ENCODE measurements around the gene CEACAM6.
"Not testable (repeated sequence)": the region's sequence is repeated elsewhere in the genome, so short reads cannot be mapped to it uniquely, and the experiment has no call there.

Gene CEACAM6

DNA sequence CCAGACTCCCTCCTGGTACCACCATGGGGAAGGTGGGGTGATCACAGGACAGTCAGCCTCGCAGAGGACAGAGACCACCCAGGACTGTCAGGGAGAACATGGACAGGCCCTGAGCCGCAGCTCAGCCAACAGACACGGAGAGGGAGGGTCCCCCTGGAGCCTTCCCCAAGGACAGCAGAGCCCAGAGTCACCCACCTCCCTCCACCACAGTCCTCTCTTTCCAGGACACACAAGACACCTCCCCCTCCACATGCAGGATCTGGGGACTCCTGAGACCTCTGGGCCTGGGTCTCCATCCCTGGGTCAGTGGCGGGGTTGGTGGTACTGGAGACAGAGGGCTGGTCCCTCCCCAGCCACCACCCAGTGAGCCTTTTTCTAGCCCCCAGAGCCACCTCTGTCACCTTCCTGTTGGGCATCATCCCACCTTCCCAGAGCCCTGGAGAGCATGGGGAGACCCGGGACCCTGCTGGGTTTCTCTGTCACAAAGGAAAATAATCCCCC lies 47.4 kb upstream of the CEACAM6 start:
- H3K9me3 ChIP-seq (ENCODE audit: low read length): no peaks in the 10 kb centered on the region
- H4K20me1 ChIP-seq (ENCODE audit: insufficient read depth, low read length): no peaks in the 10 kb centered on the region
- H3K27ac ChIP-seq (ENCODE audit: low read depth, low read length, poor library complexity, severe bottlenecking): no peak overlapping the region
- no peak overlapping the region for H3K4me2 ChIP-seq (ENCODE audit: low read length)
- no peak for TF ChIP-seq EZH2 (IDR thresholded peaks at IDR 0.05; ENCODE audit: borderline replicate concordance, low read length)
- TF ChIP-seq, protein P1, sequence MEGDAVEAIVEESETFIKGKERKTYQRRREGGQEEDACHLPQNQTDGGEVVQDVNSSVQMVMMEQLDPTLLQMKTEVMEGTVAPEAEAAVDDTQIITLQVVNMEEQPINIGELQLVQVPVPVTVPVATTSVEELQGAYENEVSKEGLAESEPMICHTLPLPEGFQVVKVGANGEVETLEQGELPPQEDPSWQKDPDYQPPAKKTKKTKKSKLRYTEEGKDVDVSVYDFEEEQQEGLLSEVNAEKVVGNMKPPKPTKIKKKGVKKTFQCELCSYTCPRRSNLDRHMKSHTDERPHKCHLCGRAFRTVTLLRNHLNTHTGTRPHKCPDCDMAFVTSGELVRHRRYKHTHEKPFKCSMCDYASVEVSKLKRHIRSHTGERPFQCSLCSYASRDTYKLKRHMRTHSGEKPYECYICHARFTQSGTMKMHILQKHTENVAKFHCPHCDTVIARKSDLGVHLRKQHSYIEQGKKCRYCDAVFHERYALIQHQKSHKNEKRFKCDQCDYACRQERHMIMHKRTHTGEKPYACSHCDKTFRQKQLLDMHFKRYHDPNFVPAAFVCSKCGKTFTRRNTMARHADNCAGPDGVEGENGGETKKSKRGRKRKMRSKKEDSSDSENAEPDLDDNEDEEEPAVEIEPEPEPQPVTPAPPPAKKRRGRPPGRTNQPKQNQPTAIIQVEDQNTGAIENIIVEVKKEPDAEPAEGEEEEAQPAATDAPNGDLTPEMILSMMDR (IDR thresholded peaks at IDR 0.05; ENCODE audit: low read length): no peak
- no peak overlapping the region for H3K9ac ChIP-seq (ENCODE audit: low read length)
- H3K9me2 ChIP-seq (ENCODE audit: low read depth, low read length): no peaks in the 10 kb centered on the region
- no peaks in the 10 kb centered on the region; the same call in 1 of the 2 replicates for H3K27me3 ChIP-seq (ENCODE audit: insufficient read depth, low read length)
- no peaks in the 10 kb centered on the region for H3K79me2 ChIP-seq (ENCODE audit: insufficient read depth, low read length)
- H3K4me3 ChIP-seq (ENCODE audit: low read depth, low read length, poor library complexity, severe bottlenecking): no peak overlapping the region
- H3K4me1 ChIP-seq (ENCODE audit: insufficient read depth, low read length, severe bottlenecking): no peaks in the 10 kb centered on the region
- no peaks in the 10 kb centered on the region for H3F3A ChIP-seq (ENCODE audit: insufficient read depth, low read length)
- H3K36me3 ChIP-seq (ENCODE audit: insufficient read depth, low read length): no peaks in the 10 kb centered on the region
- H2AFZ ChIP-seq (ENCODE audit: low read length): no peak overlapping the region

DNA sequence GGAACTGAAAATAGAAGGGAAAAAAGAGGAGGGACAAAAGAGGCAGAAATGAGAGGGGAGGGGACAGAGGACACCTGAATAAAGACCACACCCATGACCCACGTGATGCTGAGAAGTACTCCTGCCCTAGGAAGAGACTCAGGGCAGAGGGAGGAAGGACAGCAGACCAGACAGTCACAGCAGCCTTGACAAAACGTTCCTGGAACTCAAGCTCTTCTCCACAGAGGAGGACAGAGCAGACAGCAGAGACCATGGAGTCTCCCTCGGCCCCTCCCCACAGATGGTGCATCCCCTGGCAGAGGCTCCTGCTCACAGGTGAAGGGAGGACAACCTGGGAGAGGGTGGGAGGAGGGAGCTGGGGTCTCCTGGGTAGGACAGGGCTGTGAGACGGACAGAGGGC lies 46.8 kb upstream of the CEACAM6 start, which contains the start of gene CEACAM5:
Gene CEACAM5 (plus strand): TSS at position 146 of the 400 bp plus-strand sequence. CDS start 106 bp downstream, at position 252.
- Histone ChIP-seq H3K4me3 (ENCODE audit: low read depth, low read length, poor library complexity, severe bottlenecking) (no peak within 1 kb of the TSS), H3K9ac (ENCODE audit: low read length) (no peak within 1 kb of the TSS), H4K20me1 (ENCODE audit: insufficient read depth, low read length) (no peaks in the 10 kb centered on the region), H3K9me2 (ENCODE audit: low read depth, low read length) (no peaks in the 10 kb centered on the region), H3K27me3 (ENCODE audit: insufficient read depth, low read length) (no peaks in the 10 kb centered on the region; the same call in 1 of the 2 replicates), H3F3A (ENCODE audit: insufficient read depth, low read length) (no peaks in the 10 kb centered on the region), H3K4me2 (ENCODE audit: low read length) (no peak within 1 kb of the TSS), H3K36me3 (ENCODE audit: insufficient read depth, low read length) (no peaks in the 10 kb centered on the region), H3K79me2 (ENCODE audit: insufficient read depth, low read length) (no peaks in the 10 kb centered on the region), H3K27ac (ENCODE audit: low read depth, low read length, poor library complexity, severe bottlenecking) (no peak within 1 kb of the TSS), H3K4me1 (ENCODE audit: insufficient read depth, low read length, severe bottlenecking) (no peaks in the 10 kb centered on the region), H2AFZ (ENCODE audit: low read length) (no peak within 1 kb of the TSS), H3K9me3 (ENCODE audit: low read length) (no peaks in the 10 kb centered on the region)
- TF ChIP-seq, protein P1 (IDR thresholded peaks at IDR 0.05; ENCODE audit: low read length): no peak
- no peak for TF ChIP-seq EZH2 (IDR thresholded peaks at IDR 0.05; ENCODE audit: borderline replicate concordance, low read length)

DNA sequence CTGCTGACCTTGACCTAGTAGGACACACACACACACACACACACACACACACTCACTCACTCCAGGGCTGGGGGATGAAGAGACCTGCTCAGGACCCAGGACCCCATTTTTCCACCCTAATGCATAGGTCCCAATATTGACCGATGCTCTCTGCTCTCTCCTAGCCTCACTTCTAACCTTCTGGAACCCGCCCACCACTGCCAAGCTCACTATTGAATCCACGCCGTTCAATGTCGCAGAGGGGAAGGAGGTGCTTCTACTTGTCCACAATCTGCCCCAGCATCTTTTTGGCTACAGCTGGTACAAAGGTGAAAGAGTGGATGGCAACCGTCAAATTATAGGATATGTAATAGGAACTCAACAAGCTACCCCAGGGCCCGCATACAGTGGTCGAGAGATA lies 45.8 kb upstream of the CEACAM6 start:
- H3K36me3 ChIP-seq (ENCODE audit: insufficient read depth, low read length); H3F3A ChIP-seq (ENCODE audit: insufficient read depth, low read length); H3K9me3 ChIP-seq (ENCODE audit: low read length); H3K4me3 ChIP-seq (ENCODE audit: low read depth, low read length, poor library complexity, severe bottlenecking); H3K4me2 ChIP-seq (ENCODE audit: low read length); H2AFZ ChIP-seq (ENCODE audit: low read length); H3K9me2 ChIP-seq (ENCODE audit: low read depth, low read length); H3K27ac ChIP-seq (ENCODE audit: low read depth, low read length, poor library complexity, severe bottlenecking); H4K20me1 ChIP-seq (ENCODE audit: insufficient read depth, low read length); H3K9ac ChIP-seq (ENCODE audit: low read length); H3K4me1 ChIP-seq (ENCODE audit: insufficient read depth, low read length, severe bottlenecking); H3K27me3 ChIP-seq (ENCODE audit: insufficient read depth, low read length); H3K79me2 ChIP-seq (ENCODE audit: insufficient read depth, low read length): not testable (repeated sequence)

DNA sequence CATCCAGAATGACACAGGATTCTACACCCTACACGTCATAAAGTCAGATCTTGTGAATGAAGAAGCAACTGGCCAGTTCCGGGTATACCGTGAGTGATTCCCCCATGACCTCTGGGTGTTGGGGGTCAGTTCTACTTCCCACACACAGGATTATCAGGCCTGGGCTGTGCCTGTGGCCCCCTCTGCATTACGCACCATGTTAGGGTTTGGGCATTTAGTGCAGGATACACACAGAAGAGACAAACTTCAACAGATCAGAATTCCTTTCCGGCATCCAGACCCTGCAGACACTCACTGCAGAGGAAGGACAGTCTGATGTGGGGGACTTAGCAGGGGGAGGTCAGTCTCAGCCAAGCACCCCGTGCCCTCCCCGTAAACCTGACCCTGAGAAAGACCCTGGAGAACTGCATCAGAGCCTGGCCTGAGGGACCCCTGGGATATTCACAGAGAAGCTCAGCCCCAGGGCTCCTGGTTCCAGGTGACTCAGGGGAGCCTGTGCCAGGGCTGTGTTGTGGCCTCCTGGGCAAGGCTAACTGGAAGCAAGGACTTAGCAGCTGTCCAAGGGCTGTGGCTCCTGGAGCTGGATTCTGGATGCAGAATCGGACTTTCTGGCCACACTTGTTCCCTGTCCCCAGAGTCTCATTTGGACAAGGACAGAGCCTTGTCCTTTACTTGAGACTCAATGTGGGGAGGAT lies 45.2 kb upstream of the CEACAM6 start:
- TF ChIP-seq EZH2 (IDR thresholded peaks at IDR 0.05; ENCODE audit: borderline replicate concordance, low read length): no peak
- TF ChIP-seq, protein P1 (IDR thresholded peaks at IDR 0.05; ENCODE audit: low read length): no peak
- H3K79me2 ChIP-seq (ENCODE audit: insufficient read depth, low read length): no peaks in the 10 kb centered on the region
- H3K4me2 ChIP-seq (ENCODE audit: low read length): no peak overlapping the region
- no peak overlapping the region for H3K27ac ChIP-seq (ENCODE audit: low read depth, low read length, poor library complexity, severe bottlenecking)
- no peaks in the 10 kb centered on the region; the same call in 1 of the 2 replicates for H3K27me3 ChIP-seq (ENCODE audit: insufficient read depth, low read length)
- no peaks in the 10 kb centered on the region for H3K4me1 ChIP-seq (ENCODE audit: insufficient read depth, low read length, severe bottlenecking)
- no peak overlapping the region for H2AFZ ChIP-seq (ENCODE audit: low read length)
- H3F3A ChIP-seq (ENCODE audit: insufficient read depth, low read length): no peaks in the 10 kb centered on the region
- no peaks in the 10 kb centered on the region for H3K9me3 ChIP-seq (ENCODE audit: low read length)
- H3K36me3 ChIP-seq (ENCODE audit: insufficient read depth, low read length): no peaks in the 10 kb centered on the region
- H4K20me1 ChIP-seq (ENCODE audit: insufficient read depth, low read length): no peaks in the 10 kb centered on the region
- H3K9me2 ChIP-seq (ENCODE audit: low read depth, low read length): no peaks in the 10 kb centered on the region
- no peak overlapping the region for H3K4me3 ChIP-seq (ENCODE audit: low read depth, low read length, poor library complexity, severe bottlenecking)
- no peak overlapping the region for H3K9ac ChIP-seq (ENCODE audit: low read length)
